ENCODE results near the gene PNMA8A. TPM values are rescaled to one million over a fixed set of nuclear protein-coding genes. Genes with fewer than 3 reads are reported as not detected.

Gene PNMA8A
- polyA plus RNA-seq, 1 of the 3 experiments (the other 2 are of a cell fraction) = 10.2 TPM

GRCh38 chr19:46447824-46448223 is 23.5 kb downstream of the PNMA8A start:
- Histone ChIP-seq H3K27me3 (ENCODE audit: insufficient read depth) (no peaks in the 10 kb centered on the region), H3K9ac (no peak overlapping the region), H3K27ac (ENCODE audit: low read depth in 2 of 2, low read length in 1 of 2) (no peak overlapping the region), H3K9me3 (no peaks in the 10 kb centered on the region), H4K20me1 (ENCODE audit: insufficient read depth) (no peaks in the 10 kb centered on the region), H3K9me2 (no peaks in the 10 kb centered on the region), H3K4me1 (ENCODE audit: control insufficient read depth in 1 of 2, insufficient read depth in 2 of 2, low read depth in 1 of 2, low read length in 1 of 2) (peaks cover 0 to 5% of the 10 kb centered on the region in 2 experiments; a peak in 1 of 4 replicates), H3F3A (replicated peaks; ENCODE audit: insufficient read depth) (peaks cover 1% of the 10 kb centered on the region), H2AFZ (ENCODE audit: low read depth) (no peak overlapping the region), H3K79me2 (ENCODE audit: insufficient read depth) (no peaks in the 10 kb centered on the region), H3K36me3 (replicated peaks in 1 of 2; ENCODE audit: control insufficient read depth in 1 of 2, insufficient read depth in 2 of 2, low read length in 1 of 2) (no peaks in the 10 kb centered on the region), H3K4me2 (no peak overlapping the region), H3K4me3 (ENCODE audit: low read depth in 2 of 2, low read length in 1 of 2) (no peak overlapping the region)
- ChIA-PET CTCF (interaction anchor here (0.7 kb wide), 1 partner anchor 30 kb away, joined by 3 read pairs; no protein-coding TSS in a partner anchor), POLR2A (no interaction called here)
- no peak for DNase-seq
- TF ChIP-seq EP300 (IDR thresholded peaks at IDR 0.05; ENCODE audit: borderline replicate concordance in 1 of 2, low read depth in 1 of 2, low read length in 1 of 2) (no peak), JUND (IDR thresholded peaks at IDR 0.05) (no peak), MXI1 (IDR thresholded peaks at IDR 0.05; ENCODE audit: low read depth, low read length) (no peak), RXRA (IDR thresholded peaks at IDR 0.05; ENCODE audit: borderline replicate concordance, low read depth) (no peak), SIN3A (IDR thresholded peaks at IDR 0.05; ENCODE audit: borderline replicate concordance, low read depth, low read length) (no peak), MEF2A (IDR thresholded peaks at IDR 0.05; ENCODE audit: borderline replicate concordance, low read depth) (no peak), USF1 (IDR thresholded peaks at IDR 0.05; ENCODE audit: borderline replicate concordance, low read depth) (no peak), REST (IDR thresholded peaks at IDR 0.05; ENCODE audit: low read depth, low read length) (no peak)
- 88% methylated on average over 2 of the region's 5 CpGs for WGBS (ENCODE audit: low lambda C conversion rate)

- no peak overlapping the region for H3K9ac ChIP-seq
- no peaks in the 10 kb centered on the region for H4K20me1 ChIP-seq (ENCODE audit: insufficient read depth)
- POLR2A ChIA-PET = no interaction called here
- no peaks in the 10 kb centered on the region for H3K9me3 ChIP-seq
- H2AFZ ChIP-seq (ENCODE audit: low read depth) = no peak overlapping the region
- 62% methylated on average over 1 of the region's 3 CpGs for WGBS (ENCODE audit: low lambda C conversion rate)
- peaks cover 0 to 5% of the 10 kb centered on the region in 2 experiments; a peak in 1 of 4 replicates for H3K4me1 ChIP-seq (ENCODE audit: control insufficient read depth in 1 of 2, insufficient read depth in 2 of 2, low read depth in 1 of 2, low read length in 1 of 2)
- no peaks in the 10 kb centered on the region for H3K27me3 ChIP-seq (ENCODE audit: insufficient read depth)
- CTCF ChIA-PET = no interaction called here
- H3F3A ChIP-seq (replicated peaks; ENCODE audit: insufficient read depth) = peaks cover 5% of the 10 kb centered on the region
- H3K4me2 ChIP-seq = no peak overlapping the region
- H3K9me2 ChIP-seq = no peaks in the 10 kb centered on the region
- no peaks in the 10 kb centered on the region for H3K79me2 ChIP-seq (ENCODE audit: insufficient read depth)
- H3K36me3 ChIP-seq (replicated peaks in 1 of 2; ENCODE audit: control insufficient read depth in 1 of 2, insufficient read depth in 2 of 2, low read length in 1 of 2) = no peaks in the 10 kb centered on the region
- no peak overlapping the region for H3K4me3 ChIP-seq (ENCODE audit: low read depth in 2 of 2, low read length in 1 of 2)
- DNase-seq = no peak
- H3K27ac ChIP-seq (ENCODE audit: low read depth in 2 of 2, low read length in 1 of 2) = no peak overlapping the region
- TF ChIP-seq MEF2A (IDR thresholded peaks at IDR 0.05; ENCODE audit: borderline replicate concordance, low read depth) (no peak), YY1 (IDR thresholded peaks at IDR 0.05; ENCODE audit: low read depth) (no peak), RFX5 (IDR thresholded peaks at IDR 0.05; ENCODE audit: low read length) (no peak), SIN3A (IDR thresholded peaks at IDR 0.05; ENCODE audit: borderline replicate concordance, low read depth, low read length) (no peak), TAF1 (IDR thresholded peaks at IDR 0.05; ENCODE audit: borderline replicate concordance, low read depth, low read length) (no peak), RXRA (IDR thresholded peaks at IDR 0.05; ENCODE audit: borderline replicate concordance, low read depth) (no peak), TEAD4 (IDR thresholded peaks at IDR 0.05; ENCODE audit: borderline replicate concordance, insufficient read depth) (no peak), CTCF (IDR thresholded peaks at IDR 0.05) (no peak), RAD21 (IDR thresholded peaks at IDR 0.05; ENCODE audit: low read length) (no peak), SMC3 (IDR thresholded peaks at IDR 0.05; ENCODE audit: low read depth, low read length) (no peak), GATA2 (CRISPR knock-in tag; IDR thresholded peaks at IDR 0.05) (no peak), IRF3 (IDR thresholded peaks at IDR 0.05; ENCODE audit: low read depth, low read length) (no peak)
These were observed 24.4 kb downstream of the PNMA8A start for GRCh38 chr19:46447006-46447405.
